ENCODE results near the gene EXD2. TPM values are rescaled to one million over a fixed set of nuclear protein-coding genes. Genes with fewer than 3 reads are reported as not detected.
"Not testable (repeated sequence)": the region's sequence is repeated elsewhere in the genome, so short reads cannot be mapped to it uniquely, and the experiment has no call there.

EXD2 gene
- total RNA-seq, 5 donors from 2014 or later (not counting 1 experiment from before 2014, with no cell fraction given): 8.6 to 12.1 (median 10.8) TPM

- Mint-ChIP-seq H3K9me3 (no peaks in the 10 kb centered on the region), H3K27ac (no peak overlapping the region), H3K36me3 (peaks cover 20% of the 10 kb centered on the region), H3K4me1 (peaks cover 0 to 2% (median 0%) of the 10 kb centered on the region in 3 donors), H3K4me3 (no peak overlapping the region), H3K27me3 (no peaks in the 10 kb centered on the region)
- ChIA-PET POLR2A (no interaction called here), CTCF (no interaction called here)
- Histone ChIP-seq H3K9me3 (no peaks in the 10 kb centered on the region), H3K4me1 (ENCODE audit: control insufficient read depth in 1 of 2, extremely low read depth in 1 of 2, insufficient read depth in 2 of 2, low read length in 2 of 2) (no peaks in the 10 kb centered on the region), H3K27me3 (replicated peaks in 1 of 2; ENCODE audit: control insufficient read depth in 2 of 2, extremely low read depth in 1 of 2, insufficient read depth in 2 of 2, low read length in 1 of 2) (no peaks in the 10 kb centered on the region), H3K4me3 (ENCODE audit: control insufficient read depth in 1 of 2, extremely low read depth in 1 of 2, low read length in 1 of 2) (no peak overlapping the region), H3K36me3 (ENCODE audit: control insufficient read depth in 2 of 2, extremely low read depth in 1 of 2, insufficient read depth in 1 of 2, low read length in 1 of 2) (no peaks in the 10 kb centered on the region), H3K27ac (ENCODE audit: low read length) (no peak overlapping the region)
- WGBS (ENCODE audit: insufficient coverage): 83% methylated on average over 3 of the region's 5 CpGs
- no peak for ATAC-seq (replicated peaks in 1 of 4)
- no peak for DNase-seq
These were observed 17.4 kb downstream of the EXD2 start for GRCh38 chr14:69208666-69209065.

- ChIA-PET POLR2A (no interaction called here), CTCF (no interaction called here)
- no peaks in the 10 kb centered on the region for H3K27me3 ChIP-seq (replicated peaks in 1 of 2; ENCODE audit: control insufficient read depth in 2 of 2, extremely low read depth in 1 of 2, insufficient read depth in 2 of 2, low read length in 1 of 2)
- no peaks in the 10 kb centered on the region for H3K9me3 ChIP-seq
- no peaks in the 10 kb centered on the region for H3K4me1 ChIP-seq (ENCODE audit: control insufficient read depth in 1 of 2, extremely low read depth in 1 of 2, insufficient read depth in 2 of 2, low read length in 2 of 2)
- H3K4me1 Mint-ChIP-seq: peaks cover 0 to 2% (median 0%) of the 10 kb centered on the region in 3 donors
- H3K27ac ChIP-seq (ENCODE audit: low read length): no peak overlapping the region
- no peak overlapping the region for H3K4me3 ChIP-seq (ENCODE audit: control insufficient read depth in 1 of 2, extremely low read depth in 1 of 2, low read length in 1 of 2)
- WGBS (ENCODE audit: insufficient coverage): 88% methylated on average over 1 of the region's 2 CpGs
- H3K36me3 Mint-ChIP-seq: peaks cover 54% of the 10 kb centered on the region
- DNase-seq (no peak), ATAC-seq (replicated peaks in 1 of 4) (no peak)
- H3K27me3 Mint-ChIP-seq: no peaks in the 10 kb centered on the region
- no peaks in the 10 kb centered on the region for H3K9me3 Mint-ChIP-seq
- no peaks in the 10 kb centered on the region for H3K36me3 ChIP-seq (ENCODE audit: control insufficient read depth in 2 of 2, extremely low read depth in 1 of 2, insufficient read depth in 1 of 2, low read length in 1 of 2)
- no peak overlapping the region for H3K27ac Mint-ChIP-seq
- no peak overlapping the region for H3K4me3 Mint-ChIP-seq
These were observed 23.1 kb downstream of the EXD2 start for GRCh38 chr14:69214393-69214792.

- H3K36me3 ChIP-seq (ENCODE audit: control insufficient read depth in 2 of 2, extremely low read depth in 1 of 2, insufficient read depth in 1 of 2, low read length in 1 of 2); H3K27me3 ChIP-seq (replicated peaks in 1 of 2; ENCODE audit: control insufficient read depth in 2 of 2, extremely low read depth in 1 of 2, insufficient read depth in 2 of 2, low read length in 1 of 2); CTCF ChIA-PET; ATAC-seq (replicated peaks in 1 of 4); H3K4me3 Mint-ChIP-seq; H3K4me3 ChIP-seq (ENCODE audit: control insufficient read depth in 1 of 2, extremely low read depth in 1 of 2, low read length in 1 of 2); H3K27me3 Mint-ChIP-seq; H3K9me3 Mint-ChIP-seq; H3K27ac Mint-ChIP-seq; H3K4me1 ChIP-seq (ENCODE audit: control insufficient read depth in 1 of 2, extremely low read depth in 1 of 2, insufficient read depth in 2 of 2, low read length in 2 of 2); H3K27ac ChIP-seq (ENCODE audit: low read length); H3K9me3 ChIP-seq; H3K4me1 Mint-ChIP-seq; DNase-seq; POLR2A ChIA-PET: not testable (repeated sequence)
- peaks cover 54% of the 10 kb centered on the region for H3K36me3 Mint-ChIP-seq
- WGBS (ENCODE audit: insufficient coverage): no CpG with 5 or more reads among the region's 3 CpGs
These were observed 26.4 kb downstream of the EXD2 start for GRCh38 chr14:69217663-69218062.

GRCh38 chr14:69224946-69225345, 33.6 kb downstream of the EXD2 start:
- H3K27me3 Mint-ChIP-seq: no peaks in the 10 kb centered on the region
- H3K9me3 Mint-ChIP-seq: no peaks in the 10 kb centered on the region
- H3K4me3 Mint-ChIP-seq: no peak overlapping the region
- H3K27me3 ChIP-seq (replicated peaks in 1 of 2; ENCODE audit: control insufficient read depth in 2 of 2, extremely low read depth in 1 of 2, insufficient read depth in 2 of 2, low read length in 1 of 2): no peaks in the 10 kb centered on the region
- no peak for ATAC-seq (replicated peaks in 1 of 4)
- no peaks in the 10 kb centered on the region for H3K4me1 ChIP-seq (ENCODE audit: control insufficient read depth in 1 of 2, extremely low read depth in 1 of 2, insufficient read depth in 2 of 2, low read length in 2 of 2)
- 88% methylated on average over 3 of the region's 4 CpGs for WGBS (ENCODE audit: insufficient coverage)
- H3K36me3 Mint-ChIP-seq: peaks cover 22% of the 10 kb centered on the region
- no peak overlapping the region for H3K27ac Mint-ChIP-seq
- ChIA-PET CTCF (no interaction called here), POLR2A (no interaction called here)
- peaks cover 0 to 6% of the 10 kb centered on the region in 2 donors for H3K36me3 ChIP-seq (ENCODE audit: control insufficient read depth in 2 of 2, extremely low read depth in 1 of 2, insufficient read depth in 1 of 2, low read length in 1 of 2)
- no peaks in the 10 kb centered on the region for H3K9me3 ChIP-seq
- H3K4me3 ChIP-seq (ENCODE audit: control insufficient read depth in 1 of 2, extremely low read depth in 1 of 2, low read length in 1 of 2): no peak overlapping the region
- DNase-seq: no peak
- H3K27ac ChIP-seq (ENCODE audit: low read length): no peak overlapping the region
- H3K4me1 Mint-ChIP-seq: no peaks in the 10 kb centered on the region

- H3K9me3 ChIP-seq: no peaks in the 10 kb centered on the region
- H3K4me1 ChIP-seq (ENCODE audit: control insufficient read depth in 1 of 2, extremely low read depth in 1 of 2, insufficient read depth in 2 of 2, low read length in 2 of 2): no peaks in the 10 kb centered on the region
- H3K9me3 Mint-ChIP-seq: no peaks in the 10 kb centered on the region
- no peak for DNase-seq
- no peaks in the 10 kb centered on the region for H3K4me1 Mint-ChIP-seq
- ChIA-PET CTCF (interaction anchor here (0.6 to 0.7 kb wide), 3 partner anchors 16 to 326 kb away, joined by 3 to 8 read pairs (median 3); no protein-coding TSS in a partner anchor), POLR2A (no interaction called here)
- no peak overlapping the region for H3K4me3 ChIP-seq (ENCODE audit: control insufficient read depth in 1 of 2, extremely low read depth in 1 of 2, low read length in 1 of 2)
- no peaks in the 10 kb centered on the region for H3K27me3 Mint-ChIP-seq
- H3K27me3 ChIP-seq (replicated peaks in 1 of 2; ENCODE audit: control insufficient read depth in 2 of 2, extremely low read depth in 1 of 2, insufficient read depth in 2 of 2, low read length in 1 of 2): no peaks in the 10 kb centered on the region
- no peak for ATAC-seq (replicated peaks in 1 of 4)
- peaks cover 0 to 10% of the 10 kb centered on the region in 2 donors for H3K36me3 ChIP-seq (ENCODE audit: control insufficient read depth in 2 of 2, extremely low read depth in 1 of 2, insufficient read depth in 1 of 2, low read length in 1 of 2)
- peaks cover 28% of the 10 kb centered on the region for H3K36me3 Mint-ChIP-seq
- no peak overlapping the region for H3K27ac Mint-ChIP-seq
- no peak overlapping the region for H3K27ac ChIP-seq (ENCODE audit: low read length)
- no peak overlapping the region for H3K4me3 Mint-ChIP-seq
- 75% methylated on average over 4 of the region's 9 CpGs for WGBS (ENCODE audit: insufficient coverage)
These were observed 34.9 kb downstream of the EXD2 start for GRCh38 chr14:69226178-69226577.

- POLR2A ChIA-PET: no interaction called here
- no CpG with 5 or more reads among the region's 2 CpGs for WGBS (ENCODE audit: insufficient coverage)
- ATAC-seq (replicated peaks in 1 of 4) (no peak), DNase-seq (no peak)
- Histone ChIP-seq H3K27me3 (replicated peaks in 1 of 2; ENCODE audit: control insufficient read depth in 2 of 2, extremely low read depth in 1 of 2, insufficient read depth in 2 of 2, low read length in 1 of 2) (no peaks in the 10 kb centered on the region), H3K27ac (ENCODE audit: low read length) (no peak overlapping the region), H3K4me1 (ENCODE audit: control insufficient read depth in 1 of 2, extremely low read depth in 1 of 2, insufficient read depth in 2 of 2, low read length in 2 of 2) (no peaks in the 10 kb centered on the region), H3K36me3 (ENCODE audit: control insufficient read depth in 2 of 2, extremely low read depth in 1 of 2, insufficient read depth in 1 of 2, low read length in 1 of 2) (peaks cover 0 to 11% of the 10 kb centered on the region in 2 donors), H3K9me3 (no peaks in the 10 kb centered on the region), H3K4me3 (ENCODE audit: control insufficient read depth in 1 of 2, extremely low read depth in 1 of 2, low read length in 1 of 2) (no peak overlapping the region)
- Mint-ChIP-seq H3K4me3 (no peak overlapping the region), H3K36me3 (peaks cover 32% of the 10 kb centered on the region), H3K4me1 (no peaks in the 10 kb centered on the region), H3K27me3 (no peaks in the 10 kb centered on the region), H3K27ac (no peak overlapping the region), H3K9me3 (no peaks in the 10 kb centered on the region)
- CTCF ChIA-PET: no interaction called here
These were observed 35.4 kb downstream of the EXD2 start for GRCh38 chr14:69226736-69227135.

GRCh38 chr14:69231486-69231885, 40.2 kb downstream of the EXD2 start:
- Mint-ChIP-seq H3K36me3 (peaks cover 46% of the 10 kb centered on the region), H3K27ac (no peak overlapping the region), H3K4me3 (no peak overlapping the region), H3K4me1 (no peaks in the 10 kb centered on the region), H3K27me3 (no peaks in the 10 kb centered on the region), H3K9me3 (no peaks in the 10 kb centered on the region)
- ATAC-seq (replicated peaks in 1 of 4) (no peak), DNase-seq (no peak)
- H3K9me3 ChIP-seq: no peaks in the 10 kb centered on the region
- no peak overlapping the region for H3K27ac ChIP-seq (ENCODE audit: low read length)
- no peaks in the 10 kb centered on the region for H3K27me3 ChIP-seq (replicated peaks in 1 of 2; ENCODE audit: control insufficient read depth in 2 of 2, extremely low read depth in 1 of 2, insufficient read depth in 2 of 2, low read length in 1 of 2)
- H3K4me1 ChIP-seq (ENCODE audit: control insufficient read depth in 1 of 2, extremely low read depth in 1 of 2, insufficient read depth in 2 of 2, low read length in 2 of 2): no peaks in the 10 kb centered on the region
- WGBS (ENCODE audit: insufficient coverage): 83% methylated on average over 2 of the region's 2 CpGs
- POLR2A ChIA-PET: no interaction called here
- CTCF ChIA-PET: no interaction called here
- H3K4me3 ChIP-seq (ENCODE audit: control insufficient read depth in 1 of 2, extremely low read depth in 1 of 2, low read length in 1 of 2): no peak overlapping the region
- peaks cover 0 to 28% of the 10 kb centered on the region in 2 donors for H3K36me3 ChIP-seq (ENCODE audit: control insufficient read depth in 2 of 2, extremely low read depth in 1 of 2, insufficient read depth in 1 of 2, low read length in 1 of 2)
